Peyer's patch (tissue), 4 donors: Measurements from ENCODE around the gene NKAIN2. TPM values are rescaled to one million over a fixed set of nuclear protein-coding genes. Genes with fewer than 3 reads are reported as not detected.

Source experiments
- DNase-seq, 3 donors: peaks; one replicate each; pipeline ENCODE4 v3.0.0-alpha.2; 2017 to 2019
- H3K27ac ChIP-seq, 4 donors: fragments of 200-600 bp; sonication (generic); one replicate each; pipeline ENCODE4 v1.5.1; 2016 to 2019
- H3K27me3 ChIP-seq, 2 donors: fragments of 200-600 bp; sonication (generic); one replicate each; pipeline ENCODE4 v1.5.1; 2019
- H3K36me3 ChIP-seq, 3 donors: fragments of 200-600 bp; sonication (generic); one replicate each; pipeline ENCODE4 v1.5.1; 2016 to 2019
- H3K4me1 ChIP-seq, 4 donors: fragments of 200-600 bp; sonication (generic); one replicate each; pipeline ENCODE4 v1.5.1; 2016 to 2019
- H3K4me3 ChIP-seq, 4 donors: fragments of 200-600 bp; sonication (generic); 1 replicate in 3 of 4; 2 replicates in 1 of 4; pipeline ENCODE4 v1.5.1; 2016 to 2019; ENCODE audit warnings: mild to moderate bottlenecking in 1 of 4
- H3K9me3 ChIP-seq, 4 donors: fragments of 200-600 bp; sonication (generic); one replicate each; pipeline ENCODE4 v1.5.1; 2016 to 2019; ENCODE audit warnings: mild to moderate bottlenecking in 1 of 4
- POLR2A ChIP-seq, 2 donors: fragments of 450-650 bp; IDR thresholded peaks; one replicate each; pipeline ENCODE4 v1.5.1; 2017; ENCODE audit warnings: antibody characterized with exemption in 2 of 2, mild to moderate bottlenecking in 2 of 2, moderate library complexity in 2 of 2
- total RNA-seq, 4 donors: library from RNA; depleted of rRNA; stranded (reverse); fragments of >200 nt; gene quantifications; one replicate each; pipeline ENCODE4 v1.1.0, GENCODE V29; 2016
- TF ChIP-seq, protein P1 (sequence below), 6 experiments: fragments of 450-650 bp in 4 of 6; fragments of 200-600 bp in 2 of 6; sonication (generic) in 1 of 6; IDR thresholded peaks; one replicate each; pipeline ENCODE4 v1.5.1; 2017 to 2019; ENCODE audit warnings: antibody characterized with exemption in 6 of 6, mild to moderate bottlenecking in 3 of 6, moderate library complexity in 1 of 6

NKAIN2 gene
- total RNA-seq, 4 donors from 2014 or later, result not detected

GRCh38 chr6:124490122-124490521 lies 686.5 kb downstream of the NKAIN2 start:
- no peaks in the 10 kb centered on the region for H3K9me3 ChIP-seq
- TF ChIP-seq POLR2A (IDR thresholded peaks at IDR 0.05), result no peak
- TF ChIP-seq, protein P1, sequence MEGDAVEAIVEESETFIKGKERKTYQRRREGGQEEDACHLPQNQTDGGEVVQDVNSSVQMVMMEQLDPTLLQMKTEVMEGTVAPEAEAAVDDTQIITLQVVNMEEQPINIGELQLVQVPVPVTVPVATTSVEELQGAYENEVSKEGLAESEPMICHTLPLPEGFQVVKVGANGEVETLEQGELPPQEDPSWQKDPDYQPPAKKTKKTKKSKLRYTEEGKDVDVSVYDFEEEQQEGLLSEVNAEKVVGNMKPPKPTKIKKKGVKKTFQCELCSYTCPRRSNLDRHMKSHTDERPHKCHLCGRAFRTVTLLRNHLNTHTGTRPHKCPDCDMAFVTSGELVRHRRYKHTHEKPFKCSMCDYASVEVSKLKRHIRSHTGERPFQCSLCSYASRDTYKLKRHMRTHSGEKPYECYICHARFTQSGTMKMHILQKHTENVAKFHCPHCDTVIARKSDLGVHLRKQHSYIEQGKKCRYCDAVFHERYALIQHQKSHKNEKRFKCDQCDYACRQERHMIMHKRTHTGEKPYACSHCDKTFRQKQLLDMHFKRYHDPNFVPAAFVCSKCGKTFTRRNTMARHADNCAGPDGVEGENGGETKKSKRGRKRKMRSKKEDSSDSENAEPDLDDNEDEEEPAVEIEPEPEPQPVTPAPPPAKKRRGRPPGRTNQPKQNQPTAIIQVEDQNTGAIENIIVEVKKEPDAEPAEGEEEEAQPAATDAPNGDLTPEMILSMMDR (IDR thresholded peaks at IDR 0.05), result no peak
- no peaks in the 10 kb centered on the region for H3K27me3 ChIP-seq
- no peak overlapping the region for H3K27ac ChIP-seq
- no peaks in the 10 kb centered on the region for H3K36me3 ChIP-seq
- H3K4me1 ChIP-seq, result no peaks in the 10 kb centered on the region
- no peak for DNase-seq
- H3K4me3 ChIP-seq, result no peak overlapping the region

DNA sequence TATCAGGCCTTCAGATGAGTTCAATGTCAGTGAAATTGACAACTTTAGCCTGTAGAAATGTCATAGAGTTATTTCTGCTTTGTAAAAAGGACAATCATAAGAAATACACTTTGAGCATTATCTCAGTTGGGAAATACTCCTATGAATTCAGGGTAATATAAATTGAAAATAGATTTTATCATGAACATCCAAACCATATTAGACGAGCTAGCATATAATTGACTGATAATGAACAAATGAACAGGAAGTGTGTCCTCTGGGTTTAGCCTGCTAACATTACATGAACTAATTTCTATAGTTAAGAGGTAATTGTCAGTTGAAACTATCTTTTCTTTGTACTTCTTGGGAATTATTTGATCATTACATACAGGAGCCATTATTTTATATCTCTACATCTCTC lies 689.6 kb downstream of the NKAIN2 start:
- TF ChIP-seq, protein P1 (IDR thresholded peaks at IDR 0.05), result no peak
- no peak for TF ChIP-seq POLR2A (IDR thresholded peaks at IDR 0.05)
- no peak overlapping the region for H3K27ac ChIP-seq

DNA sequence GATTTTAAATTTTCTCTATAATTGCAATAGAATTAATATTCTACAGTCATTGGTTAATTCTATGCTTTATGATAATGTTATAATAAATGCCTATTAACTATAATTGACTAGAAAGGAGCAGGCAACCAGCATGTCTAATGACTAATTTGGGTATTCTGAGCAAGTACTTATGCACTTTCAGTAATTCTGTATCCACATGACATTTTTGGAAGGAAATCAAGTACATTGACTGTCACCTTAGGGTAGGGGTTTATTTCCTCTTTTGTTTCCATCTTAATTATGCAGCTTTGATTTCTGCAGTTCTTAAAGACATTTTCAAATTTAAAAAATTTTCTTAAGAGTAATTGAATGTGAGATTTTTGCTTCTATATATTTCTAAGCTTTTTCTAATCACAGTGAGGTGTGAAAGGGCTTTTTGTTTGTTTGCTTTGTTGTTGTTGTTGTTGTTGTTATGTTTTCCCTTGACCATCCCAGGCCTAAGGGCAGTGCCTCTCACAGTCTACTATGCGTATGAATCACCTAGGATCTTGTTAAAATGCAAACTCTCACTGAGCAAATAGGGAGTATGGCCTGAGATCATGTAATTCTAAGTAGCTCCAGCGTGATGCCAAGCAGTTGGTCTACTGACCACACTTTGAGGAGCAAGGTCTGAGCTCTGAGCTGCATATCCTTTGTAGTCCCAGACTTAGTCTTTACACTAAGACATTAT lies 691.4 kb downstream of the NKAIN2 start:
- DNase-seq, result no peak
- Histone ChIP-seq H3K27me3 (no peaks in the 10 kb centered on the region), H3K9me3 (no peaks in the 10 kb centered on the region), H3K36me3 (no peaks in the 10 kb centered on the region), H3K4me3 (no peak overlapping the region), H3K4me1 (no peaks in the 10 kb centered on the region), H3K27ac (no peak overlapping the region)
- TF ChIP-seq POLR2A (IDR thresholded peaks at IDR 0.05), result no peak
- TF ChIP-seq, protein P1 (IDR thresholded peaks at IDR 0.05), result no peak

More for the DNA sequence above, 689.6 kb downstream of the NKAIN2 start:
- no peaks in the 10 kb centered on the region for H3K4me1 ChIP-seq
- no peak for DNase-seq
- H3K9me3 ChIP-seq, result no peaks in the 10 kb centered on the region
- no peaks in the 10 kb centered on the region for H3K27me3 ChIP-seq
- H3K36me3 ChIP-seq, result no peaks in the 10 kb centered on the region
- H3K4me3 ChIP-seq, result no peak overlapping the region

DNA sequence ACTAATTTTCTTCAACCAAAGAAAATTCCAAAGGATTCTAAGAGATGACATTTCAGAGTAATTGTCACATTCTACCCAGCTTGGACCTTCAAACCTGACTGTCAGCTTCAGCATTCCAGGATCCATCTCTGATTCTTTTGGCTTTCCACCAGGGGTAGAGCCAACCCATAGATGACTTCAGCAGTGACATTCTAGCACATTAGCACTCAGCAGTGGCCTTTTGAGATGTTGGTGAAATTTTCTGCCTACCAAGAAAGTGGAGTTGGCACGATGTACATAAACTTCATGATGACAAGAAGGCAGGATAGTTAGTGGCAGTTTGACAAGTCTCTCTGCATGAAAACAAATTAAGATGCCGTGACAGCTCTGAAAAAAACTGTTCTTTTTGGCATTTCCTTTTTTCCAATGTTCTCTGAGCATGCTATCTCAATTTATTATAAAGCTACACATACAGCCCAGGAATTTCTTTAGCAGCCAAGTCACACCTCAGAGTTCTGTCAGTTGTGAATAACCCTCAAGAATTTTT lies 692.1 kb downstream of the NKAIN2 start:
- Histone ChIP-seq H3K27me3 (no peaks in the 10 kb centered on the region), H3K27ac (no peak overlapping the region), H3K4me1 (no peaks in the 10 kb centered on the region), H3K4me3 (no peak overlapping the region), H3K9me3 (no peaks in the 10 kb centered on the region), H3K36me3 (no peaks in the 10 kb centered on the region)
- DNase-seq, result no peak
- TF ChIP-seq POLR2A (IDR thresholded peaks at IDR 0.05), result no peak
- TF ChIP-seq, protein P1 (IDR thresholded peaks at IDR 0.05), result no peak

- Histone ChIP-seq H3K4me3 (no peak overlapping the region), H3K36me3 (no peaks in the 10 kb centered on the region), H3K27ac (no peak overlapping the region), H3K4me1 (no peaks in the 10 kb centered on the region), H3K9me3 (no peaks in the 10 kb centered on the region), H3K27me3 (no peaks in the 10 kb centered on the region)
- TF ChIP-seq, protein P1 (IDR thresholded peaks at IDR 0.05), result no peak
- no peak for DNase-seq
These were observed 692.7 kb downstream of the NKAIN2 start for GRCh38 chr6:124496334-124496733.
